IMR-90 (cell line): ENCODE data around the gene ANKRD18B. TPM values are rescaled to one million over a fixed set of nuclear protein-coding genes. Genes with fewer than 3 reads are reported as not detected.
A peak's percentile ranks its signal among the peaks of the same experiment; 100 is the strongest.

ENCODE experiments used
- ATAC-seq: fragments of 200-7000 bp; cut with Tn5 transposase; 2 replicates; pipeline ENCODE4 v1.9.1; 2020; ENCODE audit warnings: low read depth, mild to moderate bottlenecking, moderate library complexity
- BruUV-seq: library from RNA; stranded (reverse); fragments of 400-500 nt; replicated peaks from 2 replicates; lab custom pipeline; 2021; lab: Mats Ljungman, UMichigan
- CTCF ChIA-PET: fragments of 300-600 bp; formaldehyde crosslinking; extraction: SDS; loops from one replicate; lab custom pipeline; 2021; ENCODE audit warnings: antibody characterized with exemption; lab: Yijun Ruan, JAX
- POLR2A ChIA-PET: fragments of 300-600 bp; sonication (Branson Sonifier 250); formaldehyde crosslinking; loops from one replicate; lab custom pipeline; 2022; ENCODE audit warnings: antibody characterized with exemption; ENCODE audit not compliant: unreplicated experiment; lab: Charles Lee
- DNase-seq: peaks from one replicate; pipeline ENCODE4 v3.0.0; 2013
- H2AFZ ChIP-seq: replicated peaks from 2 replicates; pipeline ENCODE3; 2013; ENCODE audit warnings: low read length, mild to moderate bottlenecking; ENCODE audit not compliant: poor library complexity
- H2AK5ac ChIP-seq: 2 replicates; pipeline ENCODE4 v1.6.1; 2013; ENCODE audit warnings: low read depth, low read length, inconsistent platforms
- H2AK9ac ChIP-seq: replicated peaks from 2 replicates; pipeline ENCODE3; 2013; ENCODE audit warnings: mild to moderate bottlenecking, low read depth, low read length, moderate library complexity; ENCODE audit not compliant: poor library complexity
- H2BK120ac ChIP-seq: 2 replicates; pipeline ENCODE4 v1.6.1; 2013; ENCODE audit warnings: low read depth, low read length, inconsistent platforms
- H2BK15ac ChIP-seq: 3 replicates; pipeline ENCODE4 v1.6.1; 2013; ENCODE audit warnings: low read depth, low read length, inconsistent platforms
- H2BK20ac ChIP-seq: 2 replicates; pipeline ENCODE4 v1.6.1; 2013; ENCODE audit warnings: low read depth, mild to moderate bottlenecking, inconsistent platforms, low read length, moderate library complexity
- H2BK5ac ChIP-seq: 2 replicates; pipeline ENCODE4 v1.6.1; 2013; ENCODE audit warnings: mild to moderate bottlenecking, low read depth, low read length, inconsistent platforms; ENCODE audit not compliant: poor library complexity, severe bottlenecking
- H3K14ac ChIP-seq: replicated peaks from 2 replicates; pipeline ENCODE4 v1.6.1; 2013; ENCODE audit warnings: low read depth, low read length, inconsistent platforms
- H3K18ac ChIP-seq: 2 replicates; pipeline ENCODE4 v1.6.1; 2013; ENCODE audit warnings: low read depth, low read length, control low read depth
- H3K23ac ChIP-seq: 2 replicates; pipeline ENCODE4 v1.6.1; 2013; ENCODE audit warnings: low read depth, low read length, inconsistent platforms
- H3K27ac ChIP-seq: 2 replicates; pipeline ENCODE4 v1.5.1; 2013; ENCODE audit warnings: mild to moderate bottlenecking, control low read depth, low read length; ENCODE audit not compliant: insufficient read depth
- H3K27me3 ChIP-seq: 2 replicates; pipeline ENCODE4 v1.6.1; 2013; ENCODE audit warnings: low read length; ENCODE audit not compliant: control insufficient read depth, insufficient read depth
- H3K36me3 ChIP-seq: 2 replicates; pipeline ENCODE4 v1.6.1; 2013; ENCODE audit warnings: low read length, mixed read lengths; ENCODE audit not compliant: control insufficient read depth, insufficient read depth
- H3K4ac ChIP-seq: 2 replicates; pipeline ENCODE4 v1.6.1; 2013; ENCODE audit warnings: low read depth, low read length, inconsistent platforms
- H3K4me1 ChIP-seq: 2 replicates; pipeline ENCODE4 v1.6.1; 2013; ENCODE audit warnings: low read length, mixed read lengths; ENCODE audit not compliant: control insufficient read depth, insufficient read depth
- H3K4me2 ChIP-seq: 2 replicates; pipeline ENCODE4 v1.6.1; 2013; ENCODE audit warnings: low read depth, mild to moderate bottlenecking, control low read depth, low read length, moderate library complexity
- H3K4me3 ChIP-seq: 2 replicates; pipeline ENCODE4 v1.5.1; 2013; ENCODE audit warnings: low read depth, mild to moderate bottlenecking, control low read depth, low read length, moderate library complexity; ENCODE audit not compliant: insufficient read depth
- H3K56ac ChIP-seq: 2 replicates; pipeline ENCODE4 v1.6.1; 2013; ENCODE audit warnings: low read length, inconsistent platforms; ENCODE audit not compliant: insufficient read depth; ENCODE audit errors: extremely low read depth
- H3K79me1 ChIP-seq, 2 experiments: 2 replicates each; pipeline ENCODE4 v1.6.1; 2013; ENCODE audit warnings: low read length in 2 of 2, inconsistent platforms in 1 of 2, low read depth in 1 of 2
- H3K9ac ChIP-seq: 2 replicates; pipeline ENCODE4 v1.6.1; 2013; ENCODE audit warnings: low read depth, low read length, control low read depth
- H3K9me1 ChIP-seq: 2 replicates; pipeline ENCODE4 v1.6.1; 2013; ENCODE audit warnings: low read length, inconsistent platforms; ENCODE audit not compliant: insufficient read depth
- H3K9me3 ChIP-seq: 2 replicates; pipeline ENCODE4 v1.6.1; 2013; ENCODE audit warnings: low read length; ENCODE audit not compliant: control insufficient read depth, insufficient read depth
- H4K20me1 ChIP-seq: 2 replicates; pipeline ENCODE4 v1.6.1; 2013; ENCODE audit warnings: low read length, inconsistent platforms; ENCODE audit not compliant: insufficient read depth
- H4K5ac ChIP-seq: 2 replicates; pipeline ENCODE4 v1.6.1; 2013; ENCODE audit warnings: mild to moderate bottlenecking, low read depth, low read length, control low read depth
- H4K8ac ChIP-seq, 2 experiments: 2 replicates each; pipeline ENCODE4 v1.6.1; 2013; ENCODE audit warnings: low read depth in 2 of 2, low read length in 2 of 2, control low read depth in 1 of 2, inconsistent platforms in 1 of 2
- H4K91ac ChIP-seq: 2 replicates; pipeline ENCODE4 v1.6.1; 2013; ENCODE audit warnings: low read depth, low read length, inconsistent platforms; ENCODE audit not compliant: insufficient read depth
- CEBPB ChIP-seq: IDR thresholded peaks from 2 replicates; pipeline ENCODE4 v1.6.1; 2012; ENCODE audit warnings: low read depth, low read length, improper control_type of control experiment
- SMC3 ChIP-seq: fragments of 150-350 bp; IDR thresholded peaks from 2 replicates; pipeline ENCODE4 v1.6.1; 2016; ENCODE audit warnings: low read depth, mild to moderate bottlenecking, antibody characterized with exemption, low read length, moderate library complexity
- WGBS, 2 experiments: methylation state at CpG; one replicate each; pipeline versions ENCODE4 v1.1.5 to v1.1.7; 2013; ENCODE audit warnings: missing lambda C conversion rate in 2 of 2; ENCODE audit not compliant: insufficient read length in 1 of 2; ENCODE audit errors: extremely low coverage in 2 of 2; 5-methylcytosine and 5-hydroxymethylcytosine counted together
- dilution Hi-C: fragments of 300-500 bp; cut with HindIII; formaldehyde crosslinking; loops from one replicate; pipeline ENCODE4 v1.14.3; 2018; ENCODE audit warnings: low sequenced_read_pairs; ENCODE audit not compliant: unreplicated experiment
- in situ Hi-C: fragments of 300-500 bp; cut with MboI; formaldehyde crosslinking; loops from 3 replicates; pipeline ENCODE4 v1.14.3; 2019; ENCODE audit warnings: low sequenced_read_pairs, inconsistent platforms, mixed read lengths
- intact Hi-C: fragments of 100-400 bp; cut with micrococcal nuclease; formaldehyde crosslinking; loops from 2 replicates; pipeline ENCODE4 v1.10.0; 2022
- polyA plus RNA-seq, 3 experiments: library from polyadenylated mRNA; depleted of rRNA; stranded (reverse); fragments of >200 nt; gene quantifications; 2 replicates each; pipeline ENCODE4 v1.2.3, GENCODE V29; 2012; ENCODE audit warnings: low replicate concordance in 1 of 3
- total RNA-seq: library from RNA; depleted of rRNA; stranded (reverse); fragments of >200 nt; gene quantifications from 2 replicates; pipeline ENCODE4 v1.2.3, GENCODE V29; 2012

Gene ANKRD18B
- total and polyA plus RNA-seq, 2 of the 4 experiments (the other 2 are of a cell fraction) = 7.1 to 13.4 TPM

DNA sequence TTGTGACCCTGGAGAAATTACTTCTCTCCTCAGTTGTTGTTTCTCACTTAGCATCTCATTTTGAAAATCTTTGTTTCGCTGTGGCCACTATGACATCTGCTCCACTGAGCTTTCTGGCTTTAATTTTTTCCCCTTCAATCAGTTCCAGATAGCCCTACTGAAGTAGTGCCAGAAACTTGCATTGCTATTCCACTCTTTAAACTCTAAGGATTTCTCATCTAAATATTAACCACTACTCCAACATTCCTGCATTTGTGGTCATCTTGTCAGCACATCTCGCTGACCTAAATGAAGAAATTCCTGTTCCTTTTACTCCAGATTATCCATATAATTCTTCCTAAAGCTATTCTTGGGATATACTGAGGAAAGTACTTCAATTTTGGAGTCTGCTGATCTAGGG is 35.0 kb upstream of the ANKRD18B start:
- H3K14ac ChIP-seq = peak overlapping the region; percentile 68
- H2BK120ac ChIP-seq = peak overlapping the region; percentile 70
- intact Hi-C loops (no loop called here), in situ Hi-C loops (no loop called here), dilution Hi-C loops (no loop called here)
- peak overlapping the region; percentile 94 for H3K18ac ChIP-seq
- H3K27ac ChIP-seq = no peak overlapping the region
- H3K79me1 ChIP-seq = no peaks in the 10 kb centered on the region
- H3K27me3 ChIP-seq = no peaks in the 10 kb centered on the region
- H2AK5ac ChIP-seq = peak overlapping the region; percentile 94
- POLR2A ChIA-PET = no interaction called here
- no peaks in the 10 kb centered on the region for H4K20me1 ChIP-seq
- no peak overlapping the region for H3K4me3 ChIP-seq
- H4K91ac ChIP-seq = peak overlapping the region; percentile 65; the same call in 1 of the 2 replicates
- H3K9me1 ChIP-seq = 0 out of 2 replicates have a peak, but pooled peaks cover 7% of the 10 kb centered on the region
- peak overlapping the region; percentile 41; the same call in 1 of the 2 replicates for H3K23ac ChIP-seq
- DNase-seq (peak; percentile 82), ATAC-seq (peak; percentile 87)
- no TSS peak for BruUV-seq
- peak overlapping the region; percentile 74 for H2BK20ac ChIP-seq
- peaks cover 5% of the 10 kb centered on the region for H3K4me1 ChIP-seq
- H3K4ac ChIP-seq = peak overlapping the region; percentile 73; the same call in 1 of the 2 replicates
- TF ChIP-seq CEBPB (peak; percentile 31; the same call in 1 of the 2 replicates), SMC3 (no peak)
- peak overlapping the region; percentile 80; the same call in 1 of the 2 replicates for H3K4me2 ChIP-seq
- H3K56ac ChIP-seq = peak overlapping the region; percentile 31; the same call in 1 of the 2 replicates
- H3K9ac ChIP-seq = peak overlapping the region; percentile 25; the same call in 1 of the 2 replicates
- CTCF ChIA-PET = interaction anchor here (0.8 kb wide), 1 partner anchor 114 kb away, joined by 3 read pairs; no protein-coding TSS in a partner anchor
- peak overlapping the region; percentile 91; the same call in 1 of the 2 replicates for H4K5ac ChIP-seq
- WGBS, 2 experiments = no CpG with 5 or more reads among the region's 2 CpGs
- H2BK5ac ChIP-seq = peak overlapping the region; percentile 87
- no peak overlapping the region for H2AFZ ChIP-seq
- H2BK15ac ChIP-seq = peak overlapping the region; percentile 86; the same call in 2 of the 3 replicates
- peak overlapping the region in 1 of 2 experiments; percentile 60; a peak in 1 of 4 replicates for H4K8ac ChIP-seq
- H3K36me3 ChIP-seq = no peaks in the 10 kb centered on the region
- no peak overlapping the region for H2AK9ac ChIP-seq
- no peaks in the 10 kb centered on the region for H3K9me3 ChIP-seq
